GM21825 (cell line): Measurements from ENCODE around the gene GDF9.

ENCODE experiments used
- ATAC-seq: cut with Tn5 transposase; IDR thresholded peaks from one replicate; pipeline ENCODE4 v1.9.1; 2021; ENCODE audit warnings: mild to moderate bottlenecking, moderate library complexity; ENCODE audit not compliant: unreplicated experiment

The GDF9 gene

GRCh38 chr5:132822650-132823480 is 43.4 kb downstream of the GDF9 start:
- ATAC-seq, result no peak

- no peak for ATAC-seq
Observed at GRCh38 chr5:132821791-132822190, 44.5 kb downstream of the GDF9 start.

- no peak for ATAC-seq
Observed at GRCh38 chr5:132821350-132821749, 44.9 kb downstream of the GDF9 start.

GRCh38 chr5:132820162-132820754 is 46.0 kb downstream of the GDF9 start:
- peak; percentile 74 for ATAC-seq

GRCh38 chr5:132819468-132819867 is 46.8 kb downstream of the GDF9 start:
- ATAC-seq, result no peak

- no peak for ATAC-seq
Observed at GRCh38 chr5:132817011-132817410, 49.3 kb downstream of the GDF9 start.

GRCh38 chr5:132816554-132816953 is 49.7 kb downstream of the GDF9 start:
- no peak for ATAC-seq

- no peak for ATAC-seq
Observed at GRCh38 chr5:132816083-132816482, 50.2 kb downstream of the GDF9 start.

- no peak for ATAC-seq
Observed at GRCh38 chr5:132815454-132815853, 50.8 kb downstream of the GDF9 start.

GRCh38 chr5:132814503-132815294 is 51.6 kb downstream of the GDF9 start:
- ATAC-seq, result no peak

GRCh38 chr5:132813599-132814502 is 52.4 kb downstream of the GDF9 start:
- no peak for ATAC-seq

GRCh38 chr5:132812781-132813598 is 53.3 kb downstream of the GDF9 start, which contains the start of gene SOWAHA:
Gene SOWAHA (plus strand): TSS chr5:132813302. CDS start chr5:132813622, 320 bp downstream.
- no peak for ATAC-seq

GRCh38 chr5:132812123-132812765 is 54.0 kb downstream of the GDF9 start:
- no peak for ATAC-seq
